HepG2 (cell line): ENCODE data around the gene HECA. TPM values are rescaled to one million over a fixed set of nuclear protein-coding genes. Genes with fewer than 3 reads are reported as not detected.

Source experiments
- ATAC-seq: fragments of 200-7000 bp; cut with Tn5 transposase; 3 replicates; pipeline ENCODE4 v1.9.1; 2020; ENCODE audit warnings: mild to moderate bottlenecking, moderate library complexity
- BruUV-seq: library from RNA; stranded (reverse); fragments of 400-500 nt; replicated peaks from 2 replicates; lab custom pipeline; 2021; lab: Mats Ljungman, UMichigan
- CTCF ChIA-PET: fragments of 300-600 bp; formaldehyde crosslinking; extraction: SDS; loops from one replicate; lab custom pipeline; 2021; ENCODE audit warnings: low total read pairs, inconsistent platforms, low intra/inter-chr PET ratio; lab: Yijun Ruan, JAX
- POLR2A ChIA-PET: fragments of 350-600 bp; sonication (Branson Sonifier 250); formaldehyde crosslinking; loops from one replicate; lab custom pipeline; 2020; ENCODE audit warnings: antibody characterized with exemption, inconsistent platforms; lab: Yijun Ruan, JAX
- DNase-seq: peaks from one replicate; pipeline ENCODE4 v3.0.0-alpha.2; 2015; ENCODE audit warnings: low spot score
- FAIRE-seq: peaks from 3 replicates; lab custom pipeline; 2011; peaks lifted over from hg19 to GRCh38; lab: Jason Lieb, UNC
- H2AFZ ChIP-seq: one replicate; pipeline ENCODE4 v1.6.1; 2011; ENCODE audit warnings: low read length, inconsistent platforms
- H3K27ac ChIP-seq: fragments of 300-600 bp; 3 replicates; pipeline ENCODE4 v1.8.0; 2011; ENCODE audit warnings: mixed run types, mild to moderate bottlenecking, mixed read lengths, low read length, inconsistent platforms; ENCODE audit not compliant: insufficient read depth; ENCODE audit errors: extremely low read length
- H3K27me3 ChIP-seq, 2 experiments: fragments of 200-600 bp in 1 of 2; 2 replicates in 1 of 2; 3 replicates in 1 of 2; pipeline versions ENCODE4 v1.6.0 to v1.8.0; 2011; ENCODE audit warnings: low read length in 2 of 2, mild to moderate bottlenecking in 2 of 2, moderate library complexity in 2 of 2, inconsistent platforms in 1 of 2; ENCODE audit not compliant: insufficient read depth in 2 of 2, control insufficient read depth in 1 of 2
- H3K36me3 ChIP-seq, 2 experiments: fragments of 200-600 bp in 1 of 2; replicated peaks in 1 of 2; 2 replicates in 1 of 2; 3 replicates in 1 of 2; pipeline versions ENCODE4 v1.5.1 to v1.8.0; 2011; ENCODE audit warnings: low read length in 2 of 2, inconsistent platforms in 1 of 2; ENCODE audit not compliant: insufficient read depth in 2 of 2, control insufficient read depth in 1 of 2
- H3K4me1 ChIP-seq: 2 replicates; pipeline ENCODE4 v1.5.1; 2012; ENCODE audit warnings: low read length, inconsistent platforms; ENCODE audit not compliant: insufficient read depth
- H3K4me2 ChIP-seq: 2 replicates; pipeline ENCODE4 v1.6.0; 2011; ENCODE audit warnings: low read depth, low read length, inconsistent platforms
- H3K4me3 ChIP-seq, 3 experiments: fragments of 200-600 bp in 1 of 3; sonication (generic), shearing (Covaris generic) in 1 of 3; replicated peaks in 1 of 3; 2 replicates each; pipeline ENCODE4 v1.5.1; 2011 to 2016; ENCODE audit warnings: low read length in 3 of 3, inconsistent platforms in 2 of 3, low read depth in 2 of 3, mild to moderate bottlenecking in 2 of 3, control low read depth in 1 of 3, mixed read lengths in 1 of 3; ENCODE audit not compliant: insufficient read depth in 1 of 3
- H3K79me2 ChIP-seq: one replicate; pipeline ENCODE4 v1.6.1; 2011; ENCODE audit warnings: low read length, inconsistent platforms; ENCODE audit not compliant: insufficient read depth
- H3K9ac ChIP-seq: 2 replicates; pipeline ENCODE4 v1.6.0; 2011; ENCODE audit warnings: mild to moderate bottlenecking, low read depth, low read length, inconsistent platforms; ENCODE audit not compliant: insufficient read depth
- H3K9me3 ChIP-seq: 2 replicates; pipeline ENCODE4 v1.5.1; 2012; ENCODE audit warnings: mild to moderate bottlenecking, low read length
- H4K20me1 ChIP-seq: 2 replicates; pipeline ENCODE4 v1.6.0; 2011; ENCODE audit warnings: inconsistent platforms, mild to moderate bottlenecking, low read length, moderate library complexity; ENCODE audit not compliant: insufficient read depth
- EZH2 ChIP-seq: conservative IDR thresholded peaks from 2 replicates; pipeline ENCODE4 v1.6.1; 2012; ENCODE audit warnings: mild to moderate bottlenecking, low read depth, low read length, moderate library complexity
- MTF1 ChIP-seq: sonication (generic); formaldehyde crosslinking; IDR thresholded peaks from 2 replicates; pipeline ENCODE4 v1.5.0; 2020; ENCODE audit warnings: missing genetic modification reagents
- NCOA1 ChIP-seq: sonication (generic); formaldehyde crosslinking; IDR thresholded peaks from 2 replicates; pipeline ENCODE4 v1.9.0; 2021; ENCODE audit warnings: missing genetic modification reagents
- PPARG ChIP-seq: conservative IDR thresholded peaks from 2 replicates; pipeline ENCODE4 v1.6.1; 2016; ENCODE audit warnings: missing biosample characterization, missing genetic modification reagents
- RXRA ChIP-seq: sonication (generic); formaldehyde crosslinking; IDR thresholded peaks from 2 replicates; pipeline ENCODE4 v1.5.1; 2020; ENCODE audit warnings: missing genetic modification reagents
- SALL1 ChIP-seq: sonication (generic); formaldehyde crosslinking; IDR thresholded peaks from 2 replicates; pipeline ENCODE4 v1.8.0; 2022; ENCODE audit warnings: mild to moderate bottlenecking, missing genetic modification reagents
- SNRNP70 ChIP-seq: fragments of 200-400 bp; formaldehyde crosslinking; IDR thresholded peaks from 2 replicates; pipeline ENCODE4 v1.6.1; 2017; ENCODE audit warnings: mild to moderate bottlenecking, low read depth, low read length, moderate library complexity
- ZBTB7A ChIP-seq: sonication (generic); formaldehyde crosslinking; IDR thresholded peaks from 2 replicates; pipeline ENCODE4 v1.8.0; 2022; ENCODE audit warnings: mild to moderate bottlenecking, missing genetic modification reagents
- ZFY ChIP-seq: sonication (generic); formaldehyde crosslinking; IDR thresholded peaks from 2 replicates; pipeline ENCODE4 v1.4.0; 2020; ENCODE audit warnings: missing genetic modification reagents
- ZNF264 ChIP-seq: sonication (generic); formaldehyde crosslinking; IDR thresholded peaks from 2 replicates; pipeline ENCODE4 v1.4.0; 2020; ENCODE audit warnings: missing genetic modification reagents
- ZNF605 ChIP-seq: sonication (generic); formaldehyde crosslinking; IDR thresholded peaks from 2 replicates; pipeline ENCODE4 v1.8.0; 2022; ENCODE audit warnings: mild to moderate bottlenecking, missing genetic modification reagents
- ZNF652 ChIP-seq: IDR thresholded peaks from 2 replicates; pipeline ENCODE4 v1.6.1; 2016; ENCODE audit warnings: low read depth, borderline replicate concordance
- ZNF672 ChIP-seq: sonication (generic); formaldehyde crosslinking; IDR thresholded peaks from 2 replicates; pipeline ENCODE4 v1.8.1; 2022; ENCODE audit warnings: missing genetic modification reagents
- ZNF772 ChIP-seq: sonication (generic); formaldehyde crosslinking; IDR thresholded peaks from 2 replicates; pipeline ENCODE4 v1.5.0; 2020; ENCODE audit warnings: mild to moderate bottlenecking, missing genetic modification reagents
- WGBS: methylation state at CpG from one replicate; pipeline ENCODE4 v1.1.6; 2017; ENCODE audit warnings: low lambda C conversion rate; 5-methylcytosine and 5-hydroxymethylcytosine counted together
- in situ Hi-C: cut with HindIII; loops from 2 replicates; pipeline ENCODE4 v1.10.0; 2017; ENCODE audit warnings: low pct_unique_long_range_greater_than_20kb; ENCODE audit not compliant: extremely low pct_ligation_motif_present
- intact Hi-C: fragments of 100-400 bp; cut with micrococcal nuclease; formaldehyde crosslinking; loops from one replicate; pipeline ENCODE4 v1.10.0; 2022; ENCODE audit not compliant: unreplicated experiment
- polyA plus RNA-seq, 8 experiments: library from polyadenylated mRNA; depleted of rRNA in 3 of 8; stranded (reverse) in 7 of 8; unstranded in 1 of 8; fragments of >200 nt; fragmentation: Illumina TruSeq in 4 of 8; extraction: Trizol in 4 of 8; gene quantifications; 2 replicates each; pipeline versions ENCODE4 v1.2.1 to v1.2.3, GENCODE V29; 2011 to 2016; ENCODE audit warnings: low read depth in 4 of 8, missing spikeins in 1 of 8, mixed read lengths in 1 of 8; ENCODE audit not compliant: insufficient read depth in 1 of 8
- total RNA-seq, 5 experiments: library from RNA; depleted of rRNA; stranded (reverse); fragments of >200 nt; fragmentation: Illumina TruSeq; extraction: Trizol; gene quantifications; 2 replicates each; pipeline ENCODE4 v1.2.3, GENCODE V29; 2016; ENCODE audit warnings: low read depth in 1 of 5
- TF ChIP-seq, protein P1 (sequence below): IDR thresholded peaks from 2 replicates; pipeline ENCODE4 v1.6.1; 2016; ENCODE audit warnings: control low read depth
- TF ChIP-seq, protein P2 (sequence below): sonication (generic); formaldehyde crosslinking; IDR thresholded peaks from 2 replicates; pipeline ENCODE4 v1.4.0; 2020; ENCODE audit warnings: mild to moderate bottlenecking, missing genetic modification reagents

The HECA gene
- total and polyA plus RNA-seq, 2 of the 13 experiments (the other 11 are each of a cell fraction or from before 2014, with no cell fraction given): 0.18 to 0.49 TPM

DNA sequence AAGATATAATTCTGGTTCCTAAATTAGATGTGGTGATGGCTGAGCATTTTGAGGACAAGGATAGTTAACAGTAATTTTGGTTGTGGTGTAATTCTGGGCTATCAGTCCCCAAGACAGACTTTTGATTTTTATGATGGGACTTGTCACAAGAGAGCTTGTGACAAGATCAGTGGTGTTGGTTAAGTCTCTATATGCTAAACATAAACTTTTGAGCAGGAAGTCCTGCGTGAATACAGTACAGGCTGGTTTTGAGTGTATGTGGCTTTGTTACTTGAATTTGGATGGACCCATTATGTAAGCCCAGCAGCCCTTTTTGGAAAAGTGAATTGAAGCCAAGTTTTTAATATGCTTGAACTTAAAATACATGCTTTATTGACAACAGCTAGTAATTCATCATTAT is 38.9 kb downstream of the HECA start:
- no peaks in the 10 kb centered on the region for H3K4me1 ChIP-seq
- H3K4me3 ChIP-seq: no peak overlapping the region
- DNase-seq (no peak), ATAC-seq (no peak)
- H2AFZ ChIP-seq: no peak overlapping the region
- TF ChIP-seq ZNF264 (CRISPR knock-in tag) (no peak), ZNF672 (CRISPR knock-in tag) (no peak), ZNF772 (CRISPR knock-in tag) (no peak), MTF1 (CRISPR knock-in tag) (no peak), NCOA1 (CRISPR knock-in tag) (no peak), SNRNP70 (no peak), ZFY (no peak), RXRA (CRISPR knock-in tag) (no peak)
- TF ChIP-seq, protein P1, sequence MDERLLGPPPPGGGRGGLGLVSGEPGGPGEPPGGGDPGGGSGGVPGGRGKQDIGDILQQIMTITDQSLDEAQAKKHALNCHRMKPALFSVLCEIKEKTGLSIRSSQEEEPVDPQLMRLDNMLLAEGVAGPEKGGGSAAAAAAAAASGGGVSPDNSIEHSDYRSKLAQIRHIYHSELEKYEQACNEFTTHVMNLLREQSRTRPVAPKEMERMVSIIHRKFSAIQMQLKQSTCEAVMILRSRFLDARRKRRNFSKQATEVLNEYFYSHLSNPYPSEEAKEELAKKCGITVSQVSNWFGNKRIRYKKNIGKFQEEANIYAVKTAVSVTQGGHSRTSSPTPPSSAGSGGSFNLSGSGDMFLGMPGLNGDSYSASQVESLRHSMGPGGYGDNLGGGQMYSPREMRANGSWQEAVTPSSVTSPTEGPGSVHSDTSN: no peak
- TF ChIP-seq, all 625 proteins: peak for 0
- no TSS peak for BruUV-seq
- H4K20me1 ChIP-seq: no peaks in the 10 kb centered on the region
- no peaks in the 10 kb centered on the region for H3K9me3 ChIP-seq
- intact Hi-C loops (no loop called here), in situ Hi-C loops (no loop called here)
- ChIA-PET CTCF (no interaction called here), POLR2A (no interaction called here)
- no peaks in the 10 kb centered on the region for H3K36me3 ChIP-seq
- 45% methylated on average over 1 of the region's 1 CpG for WGBS
- no peak overlapping the region for H3K9ac ChIP-seq
- no peak overlapping the region for H3K27ac ChIP-seq
- no peak for FAIRE-seq
- no peak overlapping the region for H3K4me2 ChIP-seq
- H3K27me3 ChIP-seq: no peaks in the 10 kb centered on the region; a peak in 1 of 5 replicates
- H3K79me2 ChIP-seq: no peaks in the 10 kb centered on the region

DNA sequence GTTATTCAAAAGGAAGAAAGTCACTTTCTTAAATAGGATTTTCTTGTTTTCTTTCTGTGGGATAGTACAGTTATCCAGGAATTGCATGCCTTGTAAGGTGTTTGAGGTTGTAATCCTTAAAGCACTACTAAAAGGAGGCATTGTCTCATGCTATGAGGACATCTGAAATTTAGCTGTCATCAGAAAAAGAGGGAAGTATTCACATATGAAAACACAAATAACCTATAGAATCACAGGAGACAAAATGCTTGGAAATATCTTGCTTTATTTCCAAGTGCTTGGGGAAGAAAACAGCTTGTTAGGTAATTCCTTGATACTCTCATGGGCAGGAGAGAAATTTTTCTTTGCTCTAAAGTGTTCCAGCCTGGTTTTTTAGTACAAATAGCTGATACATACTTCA is 40.1 kb downstream of the HECA start:
- Histone ChIP-seq H2AFZ (no peak overlapping the region), H3K4me1 (no peaks in the 10 kb centered on the region), H3K27me3 (no peaks in the 10 kb centered on the region; a peak in 1 of 5 replicates), H3K4me3 (no peak overlapping the region), H3K9ac (no peak overlapping the region), H3K9me3 (no peaks in the 10 kb centered on the region), H3K4me2 (no peak overlapping the region), H4K20me1 (no peaks in the 10 kb centered on the region), H3K79me2 (no peaks in the 10 kb centered on the region), H3K27ac (no peak overlapping the region), H3K36me3 (no peaks in the 10 kb centered on the region)
- intact Hi-C loops: no loop called here
- FAIRE-seq (no peak), DNase-seq (no peak), ATAC-seq (no peak)
- in situ Hi-C loops: no loop called here
- CTCF ChIA-PET: no interaction called here
- no TSS peak for BruUV-seq
- POLR2A ChIA-PET: no interaction called here
- TF ChIP-seq ZNF652 (CRISPR knock-in tag): no peak
- TF ChIP-seq SALL1 (CRISPR knock-in tag): no peak
- no peak for TF ChIP-seq ZBTB7A (CRISPR knock-in tag)
- no peak for TF ChIP-seq ZNF605
- TF ChIP-seq EZH2: no peak
- TF ChIP-seq PPARG (CRISPR knock-in tag): no peak
- TF ChIP-seq, protein P2, sequence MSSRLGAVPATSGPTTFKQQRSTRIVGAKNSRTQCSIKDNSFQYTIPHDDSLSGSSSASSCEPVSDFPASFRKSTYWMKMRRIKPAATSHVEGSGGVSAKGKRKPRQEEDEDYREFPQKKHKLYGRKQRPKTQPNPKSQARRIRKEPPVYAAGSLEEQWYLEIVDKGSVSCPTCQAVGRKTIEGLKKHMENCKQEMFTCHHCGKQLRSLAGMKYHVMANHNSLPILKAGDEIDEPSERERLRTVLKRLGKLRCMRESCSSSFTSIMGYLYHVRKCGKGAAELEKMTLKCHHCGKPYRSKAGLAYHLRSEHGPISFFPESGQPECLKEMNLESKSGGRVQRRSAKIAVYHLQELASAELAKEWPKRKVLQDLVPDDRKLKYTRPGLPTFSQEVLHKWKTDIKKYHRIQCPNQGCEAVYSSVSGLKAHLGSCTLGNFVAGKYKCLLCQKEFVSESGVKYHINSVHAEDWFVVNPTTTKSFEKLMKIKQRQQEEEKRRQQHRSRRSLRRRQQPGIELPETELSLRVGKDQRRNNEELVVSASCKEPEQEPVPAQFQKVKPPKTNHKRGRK (CRISPR knock-in tag): no peak
